ENCODE results near the gene CDC14A. TPM values are rescaled to one million over a fixed set of nuclear protein-coding genes. Genes with fewer than 3 reads are reported as not detected.

The CDC14A gene
- total RNA-seq, 4 donors from 2014 or later, result 8.6 to 20.1 (median 11.0) TPM

DNA sequence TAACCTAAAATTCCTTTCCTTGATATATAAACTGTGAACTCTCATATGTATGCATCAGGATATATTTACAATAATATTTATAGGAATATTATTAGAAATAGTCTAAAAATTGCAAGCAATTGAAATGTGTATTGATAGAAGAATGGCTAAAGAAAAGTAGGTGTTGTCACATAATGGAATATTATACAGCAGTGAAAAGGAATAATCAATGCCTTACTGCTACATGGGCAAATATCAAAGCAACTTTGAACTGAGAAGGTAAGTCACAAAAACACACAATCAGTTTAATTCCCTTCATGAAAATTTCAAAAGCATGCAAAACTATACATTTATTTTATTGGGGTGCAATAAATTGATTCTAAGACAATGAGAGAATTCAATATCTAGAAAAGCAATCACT is 35.7 kb upstream of the CDC14A start:
- H3K9me3 ChIP-seq, result peaks cover 0 to 29% (median 0%) of the 10 kb centered on the region in 3 donors
- no peaks in the 10 kb centered on the region for H3K36me3 ChIP-seq
- no peak for TF ChIP-seq POLR2AphosphoS5 (IDR thresholded peaks at IDR 0.05)
- TF ChIP-seq POLR2A (IDR thresholded peaks at IDR 0.05), result no peak
- H3K27me3 ChIP-seq, result no peaks in the 10 kb centered on the region
- H3K4me3 ChIP-seq, result no peak overlapping the region
- no peak overlapping the region for H3K27ac ChIP-seq
- ATAC-seq, result no peak
- no peaks in the 10 kb centered on the region for H3K4me1 ChIP-seq

GRCh38 chr1:100320311-100321099 is 31.8 kb upstream of the CDC14A start:
- Histone ChIP-seq H3K9me3 (peaks cover 0 to 27% (median 0%) of the 10 kb centered on the region in 3 donors), H3K36me3 (no peaks in the 10 kb centered on the region), H3K4me1 (peaks cover 0 to 3% (median 0%) of the 10 kb centered on the region in 3 donors), H3K27me3 (no peaks in the 10 kb centered on the region), H3K27ac (no peak overlapping the region), H3K4me3 (no peak overlapping the region)
- 84% methylated on average over 2 of the region's 2 CpGs; no CpG with 5 or more reads in 1 of the 2 donors for WGBS, 2 donors (ENCODE audit: low coverage in 1 of 2)
- no peak for ATAC-seq
- TF ChIP-seq POLR2A (IDR thresholded peaks at IDR 0.05) (no peak), POLR2AphosphoS5 (IDR thresholded peaks at IDR 0.05) (no peak), EP300 (IDR thresholded peaks at IDR 0.05) (no peak)
- TF ChIP-seq, protein P1, sequence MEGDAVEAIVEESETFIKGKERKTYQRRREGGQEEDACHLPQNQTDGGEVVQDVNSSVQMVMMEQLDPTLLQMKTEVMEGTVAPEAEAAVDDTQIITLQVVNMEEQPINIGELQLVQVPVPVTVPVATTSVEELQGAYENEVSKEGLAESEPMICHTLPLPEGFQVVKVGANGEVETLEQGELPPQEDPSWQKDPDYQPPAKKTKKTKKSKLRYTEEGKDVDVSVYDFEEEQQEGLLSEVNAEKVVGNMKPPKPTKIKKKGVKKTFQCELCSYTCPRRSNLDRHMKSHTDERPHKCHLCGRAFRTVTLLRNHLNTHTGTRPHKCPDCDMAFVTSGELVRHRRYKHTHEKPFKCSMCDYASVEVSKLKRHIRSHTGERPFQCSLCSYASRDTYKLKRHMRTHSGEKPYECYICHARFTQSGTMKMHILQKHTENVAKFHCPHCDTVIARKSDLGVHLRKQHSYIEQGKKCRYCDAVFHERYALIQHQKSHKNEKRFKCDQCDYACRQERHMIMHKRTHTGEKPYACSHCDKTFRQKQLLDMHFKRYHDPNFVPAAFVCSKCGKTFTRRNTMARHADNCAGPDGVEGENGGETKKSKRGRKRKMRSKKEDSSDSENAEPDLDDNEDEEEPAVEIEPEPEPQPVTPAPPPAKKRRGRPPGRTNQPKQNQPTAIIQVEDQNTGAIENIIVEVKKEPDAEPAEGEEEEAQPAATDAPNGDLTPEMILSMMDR (IDR thresholded peaks at IDR 0.05), result no peak

- no peak overlapping the region for H3K4me3 ChIP-seq
- no peaks in the 10 kb centered on the region for H3K36me3 ChIP-seq
- no peaks in the 10 kb centered on the region for H3K27me3 ChIP-seq
- ATAC-seq, result no peak
- H3K27ac ChIP-seq, result no peak overlapping the region
- H3K4me1 ChIP-seq, result peaks cover 0 to 3% (median 0%) of the 10 kb centered on the region in 3 donors
- H3K9me3 ChIP-seq, result peaks cover 0 to 21% (median 0%) of the 10 kb centered on the region in 3 donors
- TF ChIP-seq EP300 (IDR thresholded peaks at IDR 0.05) (no peak), POLR2AphosphoS5 (IDR thresholded peaks at IDR 0.05) (no peak), POLR2A (IDR thresholded peaks at IDR 0.05) (no peak)
- TF ChIP-seq, protein P1 (IDR thresholded peaks at IDR 0.05), result no peak
- 88 to 90% methylated on average over 6 to 7 of the region's 7 CpGs for WGBS, 2 donors (ENCODE audit: low coverage in 1 of 2)
Measured at GRCh38 chr1:100321100-100321493, 31.2 kb upstream of the CDC14A start.

GRCh38 chr1:100321506-100321905 is 30.8 kb upstream of the CDC14A start:
- H3K27me3 ChIP-seq, result no peaks in the 10 kb centered on the region
- no peaks in the 10 kb centered on the region for H3K36me3 ChIP-seq
- peaks cover 0 to 18% (median 0%) of the 10 kb centered on the region in 3 donors for H3K9me3 ChIP-seq
- 80 to 92% methylated on average over 3 to 7 of the region's 8 CpGs for WGBS, 2 donors (ENCODE audit: low coverage in 1 of 2)
- H3K4me3 ChIP-seq, result no peak overlapping the region
- H3K4me1 ChIP-seq, result peaks cover 0 to 3% (median 0%) of the 10 kb centered on the region in 3 donors
- no peak for TF ChIP-seq EP300 (IDR thresholded peaks at IDR 0.05)
- TF ChIP-seq, protein P1 (IDR thresholded peaks at IDR 0.05), result no peak
- no peak for TF ChIP-seq POLR2A (IDR thresholded peaks at IDR 0.05)
- no peak for TF ChIP-seq POLR2AphosphoS5 (IDR thresholded peaks at IDR 0.05)
- no peak for ATAC-seq
- no peak overlapping the region for H3K27ac ChIP-seq

DNA sequence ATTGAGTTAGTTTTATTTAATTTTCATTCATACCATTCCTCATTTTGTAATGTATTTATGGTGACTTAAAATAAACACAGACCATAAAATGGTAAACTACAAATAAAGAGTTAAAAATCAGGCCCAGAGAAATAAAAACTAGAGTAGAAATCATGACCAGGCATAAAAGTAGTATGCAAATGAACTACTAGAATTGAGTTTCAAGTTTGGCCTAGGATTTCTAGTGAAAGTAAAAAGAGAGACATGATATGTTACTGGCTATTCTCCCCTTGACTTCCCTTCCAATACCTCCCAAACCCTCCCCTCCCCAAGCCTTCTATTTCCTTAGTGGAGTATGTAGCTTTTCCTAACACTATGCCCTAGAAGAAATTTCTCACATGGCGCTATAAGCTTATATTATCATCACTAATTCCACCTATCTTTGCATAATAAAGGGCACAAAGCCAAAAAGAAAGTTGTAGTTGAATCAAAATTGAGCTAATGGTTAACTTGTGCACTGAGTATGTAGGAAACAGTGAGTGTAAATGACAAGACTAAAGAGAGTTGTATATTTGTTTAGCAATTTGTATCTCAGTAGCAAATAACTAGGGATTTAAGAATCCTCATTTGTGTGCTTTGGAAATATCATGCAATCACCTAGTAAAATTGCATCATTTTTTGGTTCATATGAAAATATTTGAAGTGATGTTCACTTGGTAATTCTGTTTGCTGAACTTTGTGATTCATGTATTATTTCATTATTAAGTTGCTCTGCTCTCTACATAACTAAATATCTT is 29.7 kb upstream of the CDC14A start:
- H3K36me3 ChIP-seq, result no peaks in the 10 kb centered on the region
- peak; percentile 70 for ATAC-seq
- WGBS, 2 donors (ENCODE audit: low coverage in 1 of 2), result 69 to 100% methylated on average over 1 of the region's 1 CpG
- H3K27me3 ChIP-seq, result no peaks in the 10 kb centered on the region
- no peak overlapping the region for H3K4me3 ChIP-seq
- H3K9me3 ChIP-seq, result peaks cover 0 to 18% (median 0%) of the 10 kb centered on the region in 3 donors
- peak overlapping the region in 2 of 4 donors; percentile 32 to 48 for H3K27ac ChIP-seq
- TF ChIP-seq POLR2AphosphoS5 (IDR thresholded peaks at IDR 0.05) (peak; percentile 15), EP300 (IDR thresholded peaks at IDR 0.05) (no peak), POLR2A (IDR thresholded peaks at IDR 0.05) (no peak)
- TF ChIP-seq, protein P1 (IDR thresholded peaks at IDR 0.05), result no peak
- peaks cover 0 to 3% (median 0%) of the 10 kb centered on the region in 3 donors for H3K4me1 ChIP-seq
